DMS114 treated with DMSO at 0.1 percent for 48 hours (cell line): Measurements from ENCODE around the gene MGP.

Experiments used
- DNase-seq: peaks from one replicate; lab custom pipeline; 2025; ENCODE audit not compliant: unreplicated experiment; lab: John Stamatoyannopoulos, UW

MGP gene

GRCh38 chr12:14885718-14886221 lies at the start of gene MGP:
MGP (minus strand) TSS chr12:14885854; CDS start chr12:14885791, 63 bp downstream.
- no peak for DNase-seq

- no peak for DNase-seq
These were observed 49.4 kb upstream of the MGP start for GRCh38 chr12:14935031-14935430.

GRCh38 chr12:14934511-14934910 lies 48.9 kb upstream of the MGP start:
- no peak for DNase-seq

GRCh38 chr12:14931791-14932560 lies 46.3 kb upstream of the MGP start:
- DNase-seq = no peak

GRCh38 chr12:14931359-14931758 lies 45.7 kb upstream of the MGP start:
- DNase-seq = no peak

DNA sequence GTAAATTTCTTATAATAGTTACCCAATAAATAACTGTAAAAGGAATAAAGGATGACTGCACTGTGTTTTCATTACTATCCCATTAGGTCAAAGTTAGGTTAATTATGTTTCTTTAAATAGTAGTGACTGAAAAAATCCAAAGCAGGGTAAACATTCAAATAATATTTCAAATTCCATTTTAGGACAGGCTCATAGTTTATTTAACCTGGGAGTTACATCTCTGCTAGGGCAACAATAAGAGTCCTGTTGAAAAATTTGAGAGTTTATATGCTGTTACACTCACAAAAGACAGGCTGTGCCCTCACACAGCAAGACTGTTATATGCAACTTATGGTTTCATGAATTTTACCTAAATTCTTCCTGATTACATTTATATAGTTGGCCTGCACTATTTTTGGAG lies 44.6 kb upstream of the MGP start:
- no peak for DNase-seq

DNA sequence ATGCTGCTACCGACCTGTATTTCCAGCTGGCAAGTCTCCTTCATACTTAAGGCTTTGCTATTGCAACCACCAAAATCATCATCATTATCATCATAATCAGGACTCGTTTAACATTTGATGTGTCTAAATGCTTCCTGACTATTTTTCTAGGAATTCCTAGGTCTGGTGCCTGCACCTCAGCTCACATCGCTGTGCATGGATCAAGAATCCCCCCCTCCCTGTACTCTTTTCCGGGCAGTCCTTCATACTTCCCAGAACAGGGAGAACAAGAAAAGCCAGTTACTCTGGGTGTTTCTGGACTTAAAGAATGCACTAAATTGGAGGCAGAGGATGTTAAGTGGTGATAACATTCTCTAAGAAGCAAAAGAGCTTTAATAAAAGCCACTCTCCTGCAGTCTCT lies 43.3 kb upstream of the MGP start:
- no peak for DNase-seq

DNA sequence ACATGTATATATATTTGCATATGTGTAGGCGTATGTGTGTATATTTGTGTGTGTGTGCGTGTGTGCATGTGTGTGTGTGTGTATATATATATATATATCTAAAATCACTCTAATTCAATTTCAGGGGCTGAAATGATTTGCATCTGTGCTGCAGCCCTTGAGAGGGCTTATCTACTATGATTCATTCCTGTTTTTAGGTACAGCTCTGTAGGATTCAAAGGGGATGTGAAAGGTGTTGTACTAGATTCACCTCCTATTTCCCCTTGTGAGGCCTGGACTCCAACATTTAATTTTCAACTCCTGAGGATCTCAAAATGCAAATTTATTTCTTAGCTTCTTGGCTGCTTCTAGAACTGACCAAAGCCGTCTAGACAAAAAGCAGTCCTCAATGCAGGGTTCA lies 41.6 kb upstream of the MGP start:
- DNase-seq = no peak

- no peak for DNase-seq
These were observed 38.9 kb upstream of the MGP start for GRCh38 chr12:14924541-14924940.

- no peak for DNase-seq
These were observed 38.3 kb upstream of the MGP start for GRCh38 chr12:14923944-14924343.

DNA sequence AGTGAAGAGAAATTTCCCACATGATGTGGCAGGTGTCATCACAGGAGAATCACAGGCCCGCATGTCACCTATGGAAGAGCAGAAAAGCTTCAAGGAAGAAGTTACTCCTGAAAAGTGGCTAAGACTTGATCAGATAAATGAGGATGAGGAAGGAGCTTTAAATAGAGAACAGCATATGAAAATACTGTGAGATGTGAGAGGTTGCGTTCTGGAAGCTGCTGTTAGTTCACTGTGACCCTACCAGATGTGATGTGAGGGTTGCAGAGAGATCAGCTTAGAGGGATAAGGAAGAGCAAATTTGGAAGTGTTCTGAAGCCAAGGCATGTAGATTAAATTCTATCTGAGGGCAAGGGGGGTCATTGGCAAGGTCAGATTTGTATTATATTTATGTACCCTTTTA lies 35.6 kb upstream of the MGP start:
- DNase-seq = no peak

DNA sequence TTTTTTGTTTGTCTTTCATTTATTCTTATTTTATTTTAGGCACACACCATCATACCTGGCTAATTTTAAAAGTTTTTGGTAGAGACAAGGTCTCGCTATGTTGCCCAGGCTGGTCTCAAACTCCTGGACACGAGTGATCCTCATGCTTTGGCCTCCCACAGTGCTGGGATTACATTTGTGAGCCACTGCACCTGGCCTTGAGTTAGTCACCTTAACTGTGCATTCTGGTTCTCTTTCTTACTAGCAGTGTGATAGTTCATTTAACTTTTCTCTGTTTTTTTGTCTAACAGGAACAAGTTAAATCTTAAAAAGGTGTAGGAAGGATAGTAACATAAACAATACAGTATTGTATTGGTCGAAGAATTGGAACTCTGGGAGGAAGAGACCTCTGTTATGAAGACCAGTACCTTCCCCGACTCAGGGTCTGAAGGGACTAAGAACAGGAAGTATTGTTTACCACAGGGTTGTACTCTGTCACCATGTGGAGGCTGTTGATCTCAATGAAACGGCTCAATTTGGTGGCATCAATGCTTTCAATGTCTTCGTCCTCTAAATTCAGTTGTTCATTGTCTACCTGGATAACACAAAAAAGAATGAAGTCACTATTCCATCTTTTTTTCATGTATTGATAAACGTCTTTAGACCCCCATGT lies 34.9 kb upstream of the MGP start:
- DNase-seq = no peak

GRCh38 chr12:14919455-14919854 lies 33.8 kb upstream of the MGP start:
- DNase-seq = no peak

GRCh38 chr12:14915736-14916135 lies 30.1 kb upstream of the MGP start:
- no peak for DNase-seq

DNA sequence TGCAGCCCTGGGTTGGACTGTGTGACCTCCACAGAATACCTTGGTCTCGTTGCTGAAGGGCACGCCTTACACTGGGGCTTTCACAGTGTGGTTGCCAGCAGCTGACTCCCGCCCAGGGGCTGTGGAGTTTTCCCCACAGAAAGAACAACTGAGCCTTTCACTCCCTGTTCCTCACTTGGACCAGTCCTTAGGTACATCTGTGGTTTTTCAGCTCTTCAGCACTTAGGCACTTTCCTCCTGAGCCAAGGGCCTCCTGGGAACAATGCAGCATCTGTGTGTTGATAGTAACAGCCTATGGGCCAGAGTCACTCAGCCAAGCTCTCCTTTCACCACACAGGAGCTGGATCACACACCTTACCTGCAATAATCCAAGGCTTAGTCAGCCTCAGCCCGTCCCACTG lies 27.7 kb upstream of the MGP start:
- no peak for DNase-seq

- DNase-seq = no peak
These were observed 25.5 kb upstream of the MGP start for GRCh38 chr12:14911131-14911530.

DNA sequence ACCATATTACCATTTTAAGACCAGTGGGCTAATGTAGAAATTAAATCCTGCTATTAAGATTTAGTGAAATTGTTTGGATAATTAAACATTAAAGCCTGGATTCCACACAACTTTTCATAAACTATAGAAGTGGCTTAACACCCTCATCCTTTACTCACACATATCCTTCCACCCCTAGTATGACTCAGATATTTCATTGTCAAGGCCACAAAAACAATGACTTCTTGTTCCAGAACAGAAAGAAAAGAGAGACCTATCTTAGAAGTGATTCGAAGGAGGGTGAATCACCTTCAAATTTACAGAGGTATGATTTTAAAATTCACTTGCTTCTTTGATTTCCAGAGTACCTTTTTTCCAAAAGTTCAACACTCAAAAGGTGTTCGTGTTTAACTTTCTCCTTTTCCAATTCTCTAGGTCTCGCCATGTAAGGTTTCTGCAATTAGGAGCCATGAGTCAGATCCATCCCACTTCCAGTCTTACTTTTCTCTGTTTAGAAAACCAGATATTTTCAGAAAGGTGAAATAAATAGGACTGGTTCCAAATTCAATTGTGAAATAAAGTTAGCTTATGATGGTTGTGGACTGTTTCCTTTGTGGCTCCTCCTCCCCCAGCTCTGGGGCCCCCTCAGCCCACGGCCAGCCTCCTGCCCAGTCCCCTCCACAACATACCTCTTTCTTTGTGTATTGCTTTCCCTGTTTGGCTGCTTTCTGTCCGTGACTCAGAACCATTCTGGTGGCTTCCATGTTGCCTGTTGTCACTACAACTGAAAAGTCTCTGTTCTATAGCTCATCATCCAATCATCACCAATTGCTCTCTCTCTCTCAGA lies 24.6 kb upstream of the MGP start:
- DNase-seq = no peak

DNA sequence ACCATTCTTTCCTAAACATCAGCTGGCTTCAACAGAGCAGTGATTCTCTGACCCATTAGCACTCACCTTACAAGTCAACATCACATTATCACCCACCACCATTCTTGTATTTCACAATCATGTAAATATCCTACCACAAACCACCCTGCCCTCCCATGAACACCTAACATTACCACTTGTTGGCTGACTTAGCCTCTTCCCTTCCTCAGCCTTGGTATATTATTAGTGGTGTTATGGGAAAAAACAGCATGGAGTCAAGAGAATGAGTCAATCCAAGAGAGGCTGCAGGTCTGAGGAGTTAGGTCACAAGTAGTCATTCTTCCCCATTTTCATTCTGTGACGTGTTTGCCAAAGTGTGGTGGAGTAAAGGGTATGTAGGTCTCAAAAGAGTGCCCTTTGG lies 22.3 kb upstream of the MGP start:
- no peak for DNase-seq

DNA sequence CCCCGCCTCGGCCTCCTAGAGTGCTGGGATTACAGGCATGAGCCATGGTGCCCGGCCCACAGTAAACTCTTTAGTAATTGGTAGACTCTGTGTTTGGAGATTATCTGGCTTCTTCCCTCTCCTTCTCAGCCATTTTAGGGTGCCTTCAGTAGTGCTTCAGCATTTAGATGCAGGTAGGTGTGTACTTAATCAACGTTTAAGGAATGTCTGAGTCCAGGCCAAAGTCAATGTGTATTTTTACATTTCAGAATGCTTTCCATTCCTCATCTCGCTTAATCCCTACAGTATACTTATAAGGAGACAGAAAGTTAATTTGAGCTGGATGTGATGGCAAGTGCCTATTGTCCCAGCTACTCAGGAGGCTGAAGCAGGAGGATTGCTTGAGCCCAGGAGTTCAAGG lies 20.5 kb upstream of the MGP start:
- DNase-seq = no peak

DNA sequence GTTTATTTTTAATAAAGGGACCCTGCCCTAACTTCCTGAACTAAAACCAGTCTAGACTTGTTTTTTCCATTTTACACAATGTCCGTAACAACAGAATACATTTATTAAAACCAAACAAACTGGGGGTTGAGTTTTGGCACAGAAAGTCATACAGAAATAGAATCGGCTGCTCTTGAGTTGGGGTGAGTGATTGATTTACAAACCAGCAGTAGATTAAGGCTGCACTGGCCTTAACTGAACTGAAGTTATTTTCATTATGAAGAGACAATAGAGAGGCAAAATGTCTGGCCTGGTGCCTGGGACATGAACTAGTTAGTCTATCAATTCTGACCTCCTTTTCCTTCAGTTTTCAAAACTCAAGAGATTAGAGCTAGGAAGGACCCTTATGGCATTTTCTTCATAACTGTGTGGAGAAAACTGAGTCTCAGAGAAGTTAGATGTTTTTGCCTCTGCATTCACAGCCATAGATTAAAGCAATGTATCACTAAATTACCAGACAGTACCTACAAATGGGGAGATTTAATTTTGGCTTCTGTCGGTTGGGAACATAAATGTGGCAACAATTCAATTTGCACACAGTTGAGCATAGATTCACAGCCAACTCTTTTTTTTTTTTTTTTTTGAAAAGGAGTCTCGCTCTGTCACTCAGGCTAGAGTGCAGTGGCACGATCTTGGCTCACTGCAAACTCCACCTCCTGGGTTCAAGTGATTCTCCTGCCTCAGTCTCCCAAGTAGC lies 19.8 kb upstream of the MGP start:
- no peak for DNase-seq

DNA sequence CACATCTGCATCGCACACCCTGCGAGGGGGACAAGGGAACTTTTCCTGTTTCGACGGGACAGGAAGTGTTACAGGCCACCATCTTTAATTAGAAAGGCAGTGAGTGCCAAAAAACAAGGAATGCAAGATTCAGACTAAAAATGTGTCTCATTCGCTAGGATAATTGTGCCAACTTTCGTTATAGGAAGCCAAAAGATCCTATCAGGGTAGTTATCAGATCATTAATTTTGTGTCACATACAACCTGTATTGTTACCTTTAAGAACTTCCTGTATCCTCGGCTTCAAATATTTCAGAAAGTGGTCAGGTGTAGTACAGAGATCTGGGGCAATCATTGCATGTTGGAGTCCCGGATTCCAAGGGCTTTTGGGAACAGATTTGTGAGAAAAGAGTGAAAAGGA lies 19.2 kb upstream of the MGP start:
- no peak for DNase-seq
